Renal pelvis (tissue), 4 donors: ENCODE results near the gene SGSH. TPM values are rescaled to one million over a fixed set of nuclear protein-coding genes. Genes with fewer than 3 reads are reported as not detected.
A peak's percentile ranks its signal among the peaks of the same experiment; 100 is the strongest.

Experiments
- DNase-seq: peaks from one replicate; pipeline ENCODE4 v3.0.0-alpha.2; 2013
- polyA plus RNA-seq, 3 donors: library from polyadenylated mRNA; unstranded; fragments of 120-200 nt; gene quantifications; one replicate each; pipeline ENCODE4 v1.2.1, GENCODE V29; 2013; ENCODE audit not compliant: insufficient read length in 3 of 3

The SGSH gene
- polyA plus RNA-seq, 3 donors: 35.8 to 52.6 (median 47.8) TPM

DNA sequence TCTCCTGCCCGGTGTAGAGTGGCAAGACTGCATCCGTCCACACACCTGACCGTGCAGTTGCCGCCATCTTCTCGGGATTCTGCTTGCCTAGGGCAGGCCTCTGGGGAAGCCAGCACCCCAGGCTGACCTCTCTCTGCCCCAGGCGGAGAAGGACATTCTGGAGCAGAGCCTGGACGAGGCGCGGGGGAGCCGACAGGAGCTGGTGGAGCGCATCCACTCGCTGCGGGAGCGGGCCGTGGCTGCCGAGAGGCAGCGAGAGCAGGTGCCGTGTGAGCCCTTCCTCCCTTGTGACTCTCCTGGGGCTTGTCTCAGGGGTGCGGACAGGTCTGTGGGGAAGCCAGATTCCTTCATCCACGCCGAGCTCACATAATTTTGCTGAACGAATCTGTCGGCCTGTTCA lies 30.5 kb downstream of the SGSH start:
- peak; percentile 50 for DNase-seq

DNA sequence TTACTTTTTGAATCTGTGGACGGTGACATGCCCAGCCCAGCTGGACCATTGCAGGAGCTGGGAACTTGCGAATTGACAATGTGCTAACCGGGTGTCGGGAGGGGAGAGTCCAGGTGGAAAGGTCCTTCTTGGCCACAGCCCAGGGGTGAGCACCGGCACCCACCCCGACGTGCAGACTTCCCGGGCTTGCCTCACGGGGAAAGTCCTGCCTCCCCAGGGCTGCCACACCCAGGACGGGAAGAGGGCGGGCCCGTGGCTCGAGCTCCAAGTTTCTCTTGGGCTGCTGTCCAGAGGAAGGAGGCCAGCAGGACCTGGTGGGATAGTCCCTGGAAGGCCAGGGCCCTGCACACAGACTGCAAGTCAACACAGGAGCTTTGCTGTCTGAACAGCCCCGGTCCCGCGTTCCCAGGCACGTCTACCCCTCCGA lies 32.6 kb downstream of the SGSH start:
- no peak for DNase-seq

- no peak for DNase-seq
These were observed 33.0 kb downstream of the SGSH start for GRCh38 chr17:80187090-80187489.

DNA sequence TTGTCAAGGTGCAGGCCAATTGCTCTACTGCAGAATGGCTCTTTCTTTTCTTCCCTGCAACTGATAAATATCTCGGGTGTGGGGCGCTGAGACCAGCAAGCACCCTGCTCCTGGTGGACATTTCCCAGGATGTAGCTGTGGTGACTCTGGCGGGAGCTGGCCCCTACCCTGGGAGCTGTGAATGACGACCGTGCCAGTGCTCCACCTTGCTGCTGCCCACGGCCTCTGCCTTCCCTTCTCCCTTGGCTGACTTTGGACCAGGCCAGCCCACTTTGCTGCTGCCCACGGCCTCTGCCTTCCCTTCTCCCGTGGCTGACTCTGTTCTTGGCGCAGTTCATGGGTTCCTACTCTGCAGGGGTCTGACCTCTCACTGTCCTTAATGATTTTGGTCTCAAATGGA lies 34.2 kb downstream of the SGSH start:
- no peak for DNase-seq

DNA sequence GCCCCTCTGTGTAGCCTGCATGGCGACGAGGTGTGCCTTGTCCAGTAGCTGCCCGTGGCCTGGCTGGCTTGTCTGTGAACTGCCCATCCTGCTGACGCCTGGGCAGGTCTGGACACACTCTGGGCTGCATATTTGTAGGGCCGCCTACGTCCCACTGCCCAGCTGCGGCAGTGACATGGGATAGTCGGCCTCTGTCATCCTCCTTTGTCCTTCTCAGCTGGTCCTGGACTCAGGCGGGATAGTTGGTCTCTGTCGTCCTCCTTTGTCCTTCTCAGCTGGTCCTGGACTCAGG lies 35.8 kb downstream of the SGSH start:
- no peak for DNase-seq

- no peak for DNase-seq
These were observed 36.3 kb downstream of the SGSH start for GRCh38 chr17:80183581-80184422.

GRCh38 chr17:80182845-80183223 lies 37.3 kb downstream of the SGSH start:
- no peak for DNase-seq

DNA sequence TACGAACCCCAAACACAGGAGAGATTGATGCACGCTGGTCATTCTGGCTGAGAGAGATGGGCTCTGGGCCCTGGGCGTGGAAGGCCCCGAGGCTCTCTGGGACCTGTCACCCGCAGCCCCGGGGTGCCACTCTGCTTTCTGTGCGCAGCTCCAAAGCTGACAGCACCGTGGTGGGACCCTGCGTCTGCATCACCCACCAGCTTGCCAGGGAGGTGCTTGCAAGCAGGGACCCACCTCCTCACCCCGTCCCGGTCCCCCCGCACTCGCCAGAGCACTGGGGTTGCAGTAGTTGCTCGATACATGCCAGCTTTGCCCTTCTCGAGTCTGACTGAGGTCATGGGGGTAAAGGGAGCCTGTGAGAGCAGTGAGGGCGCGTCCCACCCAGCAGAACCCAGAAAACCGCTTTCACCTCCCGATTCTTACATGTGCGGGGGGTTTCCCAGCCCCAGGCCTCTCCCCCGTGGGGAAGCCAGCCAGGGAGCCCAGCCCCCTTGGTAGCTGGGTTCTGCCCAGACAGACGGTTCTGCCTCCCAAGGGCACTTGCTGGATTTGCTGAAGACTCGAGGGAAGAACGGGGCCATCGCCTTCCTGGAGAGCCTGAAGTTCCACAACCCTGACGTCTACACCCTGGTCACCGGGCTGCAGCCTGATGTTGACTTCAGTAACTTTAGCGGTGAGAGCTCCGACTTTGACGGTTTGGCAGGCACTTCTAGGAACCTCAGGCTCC lies 37.9 kb downstream of the SGSH start:
- no peak for DNase-seq

DNA sequence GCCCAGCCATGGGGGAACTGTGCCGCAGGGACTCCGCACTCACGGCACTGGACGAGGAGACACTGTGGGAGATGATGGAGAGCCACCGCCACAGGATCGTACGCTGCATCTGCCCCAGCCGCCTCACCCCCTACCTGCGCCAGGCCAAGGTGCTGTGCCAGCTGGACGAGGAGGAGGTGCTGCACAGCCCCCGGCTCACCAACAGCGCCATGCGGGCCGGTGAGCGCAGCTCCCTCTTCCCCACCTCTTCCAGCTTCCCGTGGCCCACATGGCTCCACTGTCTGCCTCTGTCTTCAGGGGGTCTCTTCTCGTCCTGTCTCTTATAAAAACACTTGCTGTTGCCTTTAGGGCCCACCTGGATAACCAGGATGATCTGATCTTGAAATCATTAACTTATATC lies 38.7 kb downstream of the SGSH start:
- no peak for DNase-seq

- no peak for DNase-seq
These were observed 39.9 kb downstream of the SGSH start for GRCh38 chr17:80180192-80180591.

GRCh38 chr17:80177986-80178595 lies 42.0 kb downstream of the SGSH start:
- no peak for DNase-seq

DNA sequence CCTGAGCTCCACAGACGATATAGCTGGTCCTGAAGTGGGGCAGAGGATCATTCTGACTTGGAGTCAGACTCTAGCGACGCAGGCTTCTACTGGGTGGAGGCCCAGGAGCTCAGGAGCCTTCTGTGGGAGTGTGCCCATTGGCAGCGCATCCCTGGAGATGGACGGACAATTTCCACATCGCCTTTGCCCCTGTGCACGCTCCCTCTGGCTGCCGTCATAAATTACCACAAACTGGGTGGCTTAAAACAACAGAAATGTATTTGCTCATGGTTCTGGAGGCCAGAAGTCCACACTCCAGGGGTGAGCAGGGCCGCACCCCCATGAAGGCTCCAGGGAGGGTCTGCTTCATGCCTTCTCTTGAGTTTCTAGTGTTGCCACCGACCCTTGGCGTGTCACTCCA lies 43.4 kb downstream of the SGSH start:
- no peak for DNase-seq

DNA sequence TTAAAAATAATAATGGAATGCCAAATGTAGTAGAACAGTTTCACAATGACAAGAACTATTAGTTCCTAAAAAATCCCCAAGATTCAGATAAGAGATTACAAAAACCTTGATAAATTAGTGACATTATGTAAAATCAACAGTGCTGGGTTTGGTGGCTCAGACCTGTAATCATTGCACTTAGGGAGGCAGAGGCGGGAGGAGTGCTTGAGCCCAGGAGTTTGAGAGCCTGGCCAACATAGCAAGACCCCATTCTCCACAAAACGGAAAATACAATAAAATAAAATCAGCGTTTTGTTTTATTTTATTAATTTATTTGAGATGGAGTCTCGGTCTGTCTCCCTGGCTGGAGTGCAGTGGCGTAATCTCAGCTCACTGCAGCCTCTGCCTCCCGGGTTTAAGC lies 46.2 kb downstream of the SGSH start:
- no peak for DNase-seq

DNA sequence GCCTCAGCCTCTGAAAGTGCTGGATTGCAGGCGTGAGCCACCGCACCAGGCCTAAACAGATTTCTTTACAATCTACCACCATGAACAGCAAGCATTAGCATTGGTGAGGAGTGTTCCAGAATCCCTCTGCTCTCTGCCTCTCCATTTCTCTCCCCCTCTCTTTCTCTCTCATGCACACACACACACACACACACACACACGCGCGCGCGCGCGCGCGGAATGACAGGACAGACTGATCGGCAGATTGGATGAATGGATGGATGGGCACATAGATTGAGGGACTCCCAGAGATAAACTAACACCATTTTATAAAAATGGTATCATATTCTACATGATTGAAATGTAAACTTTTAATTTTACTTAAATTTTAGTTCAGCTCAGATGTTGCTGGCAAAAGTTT lies 47.0 kb downstream of the SGSH start:
- DNase-seq: no peak

DNA sequence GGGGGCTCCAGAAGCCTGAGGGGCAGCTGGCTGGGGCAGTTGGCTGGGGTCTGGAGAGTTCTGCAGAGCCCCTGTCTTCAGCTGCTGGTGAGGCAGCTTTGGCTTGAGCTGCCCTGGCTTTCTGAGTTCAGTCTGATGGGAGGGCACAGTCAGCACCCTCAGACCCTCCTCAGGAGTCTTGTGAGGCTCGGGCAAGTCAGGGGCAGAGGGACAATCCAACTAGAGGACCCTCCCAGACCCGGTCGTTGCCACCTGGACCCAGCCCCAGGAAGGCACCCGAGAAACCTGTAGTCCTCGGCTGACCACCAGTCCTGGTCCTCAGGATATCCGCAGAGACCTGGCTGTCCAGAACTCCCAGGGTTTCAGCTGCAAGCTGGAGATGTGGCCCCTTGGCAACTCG lies 48.5 kb downstream of the SGSH start:
- no peak for DNase-seq

DNA sequence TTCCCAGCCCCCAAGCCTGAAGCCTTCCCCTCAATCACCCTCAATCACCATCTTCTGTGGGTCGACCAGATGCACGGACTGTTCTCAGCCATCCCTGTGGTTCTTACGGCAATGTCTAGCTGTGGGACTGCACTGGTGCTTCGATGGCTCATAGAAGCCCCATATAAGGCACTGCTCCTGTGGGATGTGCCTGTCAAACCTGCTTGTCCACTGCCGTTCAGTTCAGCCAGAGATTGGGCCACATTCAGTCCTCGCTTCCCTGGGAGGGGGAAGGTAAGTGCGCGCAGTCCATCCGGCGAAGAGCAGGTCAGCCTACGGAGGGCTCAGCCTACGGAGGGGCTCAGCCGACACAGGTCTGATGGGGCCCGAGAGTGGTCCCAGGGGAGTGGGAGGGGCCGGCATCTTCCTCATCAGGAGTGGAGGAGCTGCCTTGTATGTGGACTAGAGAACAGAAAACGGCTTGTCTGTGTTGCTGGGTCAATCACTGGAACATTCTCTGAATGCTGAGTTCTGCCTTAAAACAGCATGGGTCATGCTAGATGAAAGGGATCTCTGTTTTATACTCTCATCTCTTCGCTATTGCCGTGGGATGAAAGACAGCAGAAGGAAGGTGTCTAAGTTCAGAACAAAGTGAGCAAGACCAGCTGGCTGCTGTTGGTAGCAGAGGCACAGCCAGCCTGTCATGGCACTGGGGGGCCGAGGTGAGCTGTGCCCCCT lies 50.2 kb downstream of the SGSH start, which contains the start of gene CARD14:
Gene CARD14 (plus strand): TSS at position 247 of the 717 bp plus-strand sequence. CDS start 11,409 bp downstream, outside the sequence.
- no peak for DNase-seq

GRCh38 chr17:80169107-80169506 lies 51.0 kb downstream of the SGSH start:
- no peak for DNase-seq

DNA sequence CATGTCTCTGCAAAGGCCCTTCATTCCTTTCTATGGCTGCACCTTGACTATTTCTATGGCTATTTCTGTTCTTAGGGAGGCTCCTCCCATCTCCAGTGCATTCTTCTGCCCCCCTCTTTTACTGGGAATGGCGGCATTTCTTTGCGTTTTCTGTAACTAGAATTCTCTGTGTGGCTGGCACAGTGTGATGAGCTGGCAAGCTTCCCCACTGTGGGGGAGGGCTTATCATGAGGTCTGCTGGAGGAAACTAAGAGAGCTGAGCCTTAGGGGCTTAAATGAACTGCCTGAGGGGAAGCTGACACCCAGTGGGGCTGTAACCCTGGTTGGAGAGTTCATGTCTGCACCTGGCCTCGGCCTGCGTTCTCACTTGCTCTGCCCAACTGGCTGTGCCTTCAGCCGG lies 51.8 kb downstream of the SGSH start:
- no peak for DNase-seq

DNA sequence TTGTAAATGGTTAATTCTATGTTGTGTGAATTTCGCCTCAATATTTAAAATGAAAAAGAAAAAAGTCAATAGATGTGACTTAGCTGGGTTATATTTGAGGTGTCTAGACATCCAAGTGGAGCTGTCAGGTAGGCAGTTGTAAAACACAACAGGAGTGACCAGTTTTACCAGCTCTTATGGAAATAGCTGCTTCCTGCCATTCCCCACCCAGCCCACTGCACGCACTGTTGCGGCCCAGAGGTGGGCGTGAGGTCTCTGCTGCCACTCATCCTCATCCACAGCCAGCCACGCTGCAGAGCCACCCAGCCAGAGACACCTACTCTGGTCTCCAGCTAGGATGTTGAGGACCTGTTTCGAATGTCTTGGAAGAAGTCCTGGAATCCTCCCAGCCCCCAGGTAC lies 53.7 kb downstream of the SGSH start:
- DNase-seq: no peak

GRCh38 chr17:80164185-80164584 lies 55.9 kb downstream of the SGSH start:
- no peak for DNase-seq

DNA sequence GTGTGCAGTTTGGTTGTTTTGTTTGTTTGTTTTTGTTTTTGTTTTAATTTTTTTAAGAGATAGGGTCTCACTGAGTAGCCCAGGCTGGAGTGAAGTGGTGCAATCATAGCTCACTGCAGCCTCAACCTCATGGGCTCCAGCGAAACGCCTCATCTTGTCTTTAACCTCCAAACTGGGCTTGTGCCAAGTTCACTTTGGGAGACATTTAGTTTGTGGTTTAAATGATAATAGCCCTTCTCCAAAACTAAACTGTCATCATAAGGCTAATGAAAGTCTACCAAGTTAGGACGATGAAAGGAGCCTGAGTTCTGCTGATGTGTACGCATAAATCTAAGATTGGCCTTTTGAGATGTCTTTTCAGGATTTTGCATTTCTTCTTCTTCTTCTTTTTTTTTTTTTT lies 56.8 kb downstream of the SGSH start:
- no peak for DNase-seq

GRCh38 chr17:80160536-80160935 lies 59.6 kb downstream of the SGSH start:
- DNase-seq: no peak
